HG03565 (cell line): ENCODE data around the gene KCNN3.

ENCODE experiments used
- ATAC-seq: cut with Tn5 transposase; IDR thresholded peaks from one replicate; pipeline ENCODE4 v1.9.1; 2021; ENCODE audit warnings: mild to moderate bottlenecking, moderate library complexity; ENCODE audit not compliant: unreplicated experiment

KCNN3 gene

DNA sequence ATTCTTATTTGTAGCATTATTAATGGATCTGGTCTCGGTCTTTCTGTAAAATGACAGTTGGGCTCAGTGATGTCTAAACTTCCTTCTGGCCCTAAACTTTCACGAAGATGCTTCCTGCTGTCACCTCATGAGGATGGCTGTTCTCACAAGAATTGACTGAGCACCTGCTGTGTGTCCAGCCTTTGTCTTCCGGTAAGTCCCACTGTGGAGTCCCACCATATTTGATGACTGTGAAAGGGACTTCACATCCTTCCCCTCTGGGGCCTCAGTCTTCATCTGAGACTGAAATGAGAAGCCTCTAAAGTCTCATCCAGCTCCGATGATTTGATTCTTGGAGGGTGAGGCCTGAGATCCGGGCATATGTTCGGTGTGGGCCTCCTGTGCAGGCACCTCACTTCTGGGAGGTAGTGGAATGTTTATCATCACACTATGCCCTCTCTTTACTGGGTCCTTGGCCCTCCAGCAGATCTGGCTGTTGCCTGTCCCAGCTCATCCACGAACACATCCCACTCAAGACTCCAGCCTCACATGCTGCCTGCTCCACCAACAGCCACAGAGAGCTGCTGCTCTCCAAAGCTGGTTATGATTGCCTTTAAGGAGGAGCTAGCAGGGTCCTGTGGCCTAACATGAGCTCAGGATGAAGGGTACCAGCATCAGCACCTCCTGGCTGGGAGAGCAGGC lies 95.8 kb downstream of the KCNN3 start:
- ATAC-seq, result no peak

- ATAC-seq, result no peak
Measured at GRCh38 chr1:154773551-154773950, 96.5 kb downstream of the KCNN3 start.

GRCh38 chr1:154772606-154773506 lies 97.2 kb downstream of the KCNN3 start:
- no peak for ATAC-seq

- ATAC-seq, result no peak
Measured at GRCh38 chr1:154772056-154772455, 98.0 kb downstream of the KCNN3 start.

- no peak for ATAC-seq
Measured at GRCh38 chr1:154770897-154771594, 99.0 kb downstream of the KCNN3 start.

- no peak for ATAC-seq
Measured at GRCh38 chr1:154769193-154769895, 100.7 kb downstream of the KCNN3 start.

DNA sequence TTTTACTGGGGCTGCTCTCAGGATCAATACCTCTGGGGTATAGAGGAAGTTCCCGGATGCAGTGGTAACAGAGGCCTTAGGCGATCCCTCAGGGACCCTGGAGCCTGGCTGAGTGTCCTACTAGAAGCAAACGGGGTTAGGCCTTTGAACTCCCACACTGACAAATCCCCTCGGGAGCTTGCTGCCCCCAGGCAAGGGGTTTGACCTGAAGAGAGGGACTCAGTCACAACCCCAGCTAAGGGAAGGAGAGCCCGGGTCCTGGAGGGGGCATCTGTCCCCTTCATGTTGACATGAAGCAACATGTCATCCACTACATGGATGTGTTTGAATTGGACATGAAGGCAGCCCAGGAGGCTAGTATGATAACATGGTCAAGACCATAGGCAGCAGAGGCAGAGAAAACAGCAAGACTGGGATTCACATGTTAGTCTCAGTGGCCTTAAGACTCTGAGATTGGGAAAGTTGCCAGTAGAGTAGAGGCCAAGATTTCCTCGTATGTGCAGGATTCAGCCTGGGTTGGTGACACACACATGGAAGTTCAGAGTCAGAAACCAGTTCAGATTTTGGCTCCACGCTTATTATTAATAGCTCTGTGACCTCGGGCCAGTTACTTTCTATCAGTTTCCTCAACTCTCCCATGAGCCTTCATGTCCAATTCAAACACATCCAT lies 101.5 kb downstream of the KCNN3 start:
- ATAC-seq, result no peak

- no peak for ATAC-seq
Measured at GRCh38 chr1:154767315-154768240, 102.5 kb downstream of the KCNN3 start.

- no peak for ATAC-seq
Measured at GRCh38 chr1:154765970-154766369, 104.1 kb downstream of the KCNN3 start.

GRCh38 chr1:154764773-154765172 lies 105.3 kb downstream of the KCNN3 start:
- ATAC-seq, result no peak

- no peak for ATAC-seq
Measured at GRCh38 chr1:154764181-154764580, 105.9 kb downstream of the KCNN3 start.

- ATAC-seq, result no peak
Measured at GRCh38 chr1:154760469-154760933, 109.6 kb downstream of the KCNN3 start.

DNA sequence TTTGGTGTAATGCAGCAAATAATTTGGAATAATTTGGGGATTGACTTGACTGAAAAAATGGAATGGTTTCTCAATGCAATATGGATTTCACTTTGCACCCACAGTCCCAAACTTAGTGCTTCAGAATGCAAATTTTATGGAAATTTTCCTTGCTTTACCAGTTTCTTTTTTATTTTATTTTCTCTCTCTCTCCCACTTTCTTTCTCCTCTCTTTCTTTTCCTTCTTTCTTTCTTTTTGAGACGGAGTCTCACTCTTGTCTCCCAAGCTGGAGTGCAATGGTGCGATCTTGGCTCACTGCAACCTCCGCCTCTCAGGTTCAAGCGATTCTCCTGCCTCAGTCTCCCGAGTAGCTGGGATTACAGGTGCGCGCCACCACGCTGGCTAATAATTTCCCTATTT lies 110.3 kb downstream of the KCNN3 start:
- ATAC-seq, result no peak

DNA sequence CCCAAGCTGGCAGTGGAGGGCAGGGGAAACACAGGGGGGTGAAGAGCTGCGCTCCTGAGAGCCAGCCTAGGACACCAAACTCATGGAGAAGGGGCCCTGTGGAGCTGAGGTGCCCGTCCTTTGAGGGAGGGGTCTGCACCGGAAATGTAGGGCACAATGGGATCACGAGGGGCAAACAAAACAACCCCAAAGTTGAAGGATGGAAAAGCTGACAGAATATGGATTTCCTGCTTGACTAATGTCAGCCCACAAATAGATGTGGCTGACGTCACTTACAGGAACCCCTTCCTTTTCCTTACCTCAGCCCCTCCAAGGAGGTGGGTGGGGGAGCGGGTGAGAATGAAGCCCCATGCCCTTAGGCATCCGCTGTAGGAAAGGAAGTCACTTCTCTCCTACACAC lies 110.9 kb downstream of the KCNN3 start:
- ATAC-seq, result no peak

- no peak for ATAC-seq
Measured at GRCh38 chr1:154758346-154758745, 111.7 kb downstream of the KCNN3 start.

- ATAC-seq, result no peak
Measured at GRCh38 chr1:154756793-154757548, 113.1 kb downstream of the KCNN3 start.

- ATAC-seq, result no peak
Measured at GRCh38 chr1:154755858-154756730, 114.0 kb downstream of the KCNN3 start.

- ATAC-seq, result no peak
Measured at GRCh38 chr1:154753426-154753825, 116.7 kb downstream of the KCNN3 start.
